GM21526 (cell line): ENCODE results near the gene IGFBP7.
"Not testable (repeated sequence)": the region's sequence is repeated elsewhere in the genome, so short reads cannot be mapped to it uniquely, and the experiment has no call there.

Source experiments
- ATAC-seq: cut with Tn5 transposase; IDR thresholded peaks from one replicate; pipeline ENCODE4 v1.9.1; 2021; ENCODE audit warnings: moderate library complexity; ENCODE audit not compliant: unreplicated experiment, low FRiP score

Gene IGFBP7

DNA sequence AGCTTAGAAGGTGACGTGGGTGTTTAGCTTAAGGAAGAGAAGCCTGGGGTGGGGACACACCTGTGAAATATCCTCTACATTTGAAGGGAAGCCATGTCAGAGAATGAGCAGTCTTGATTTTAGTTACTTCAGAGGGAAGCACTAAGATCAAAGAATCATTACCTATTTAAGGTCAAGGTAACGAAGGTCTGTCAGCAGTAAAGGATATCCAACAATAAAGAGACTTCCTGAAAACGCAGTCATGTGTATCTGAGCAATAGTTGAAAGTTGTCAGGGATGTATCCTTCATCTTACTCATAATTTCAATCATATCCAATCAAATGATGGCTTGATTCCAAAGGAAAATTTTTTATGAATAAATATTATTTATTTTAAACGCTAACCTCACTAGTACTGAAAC lies 33.5 kb downstream of the IGFBP7 start:
- no peak for ATAC-seq

DNA sequence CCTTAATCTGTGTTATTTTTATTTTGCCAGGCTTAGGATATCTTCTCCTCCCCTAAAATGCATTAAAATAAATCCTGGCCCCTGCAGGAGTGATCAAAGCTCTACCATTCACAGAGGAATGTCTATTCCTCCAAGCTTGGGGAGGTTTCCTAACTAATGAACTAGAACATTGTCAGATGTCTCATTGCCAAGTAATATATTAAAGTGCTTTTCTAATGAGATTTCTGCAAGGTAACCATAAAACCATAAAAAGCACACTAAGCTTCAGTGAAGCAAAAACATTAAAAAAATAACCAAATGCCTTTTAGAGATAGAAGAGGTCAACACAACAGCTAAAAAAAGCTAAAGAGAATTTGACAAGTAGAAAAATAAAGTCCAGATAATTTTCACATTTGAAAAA lies 34.8 kb downstream of the IGFBP7 start:
- ATAC-seq = no peak

DNA sequence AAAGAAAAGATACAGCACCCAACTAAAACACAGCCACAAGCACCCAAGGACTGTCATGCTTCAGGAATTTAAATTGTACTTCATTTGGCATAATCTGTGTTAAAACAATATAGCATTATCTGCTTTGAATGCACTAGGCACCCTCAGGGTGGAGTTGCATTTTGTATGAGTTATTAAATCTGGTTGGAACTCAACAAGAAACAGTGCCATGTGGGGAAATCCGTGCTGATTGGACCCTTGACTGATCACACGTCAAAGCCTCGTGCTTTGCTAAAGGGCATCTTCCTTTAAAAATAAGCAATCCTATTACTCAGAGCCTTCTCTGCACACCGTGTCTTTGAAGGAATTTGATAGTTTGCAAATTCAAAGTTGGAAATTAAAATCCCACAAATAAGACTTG lies 35.4 kb downstream of the IGFBP7 start:
- ATAC-seq = no peak

DNA sequence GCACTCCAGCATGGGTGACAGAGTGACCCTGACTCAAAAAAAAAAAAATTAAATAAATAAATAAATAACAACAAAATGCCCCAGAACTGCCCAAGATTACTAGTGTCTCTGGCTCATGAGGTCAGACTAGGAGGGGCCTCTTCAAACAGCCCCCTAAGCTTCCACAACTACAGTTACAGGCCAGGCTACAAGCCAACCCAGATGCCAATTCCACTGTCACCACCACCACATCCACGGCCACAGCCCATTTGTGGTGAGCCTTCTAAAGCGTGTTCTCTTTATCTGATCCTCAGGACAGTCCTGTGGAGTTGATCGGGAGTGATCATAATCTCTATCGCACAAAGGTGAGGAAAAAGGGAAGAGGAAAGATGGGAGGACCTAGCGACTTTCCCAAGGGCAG lies 36.6 kb downstream of the IGFBP7 start:
- ATAC-seq = no peak

DNA sequence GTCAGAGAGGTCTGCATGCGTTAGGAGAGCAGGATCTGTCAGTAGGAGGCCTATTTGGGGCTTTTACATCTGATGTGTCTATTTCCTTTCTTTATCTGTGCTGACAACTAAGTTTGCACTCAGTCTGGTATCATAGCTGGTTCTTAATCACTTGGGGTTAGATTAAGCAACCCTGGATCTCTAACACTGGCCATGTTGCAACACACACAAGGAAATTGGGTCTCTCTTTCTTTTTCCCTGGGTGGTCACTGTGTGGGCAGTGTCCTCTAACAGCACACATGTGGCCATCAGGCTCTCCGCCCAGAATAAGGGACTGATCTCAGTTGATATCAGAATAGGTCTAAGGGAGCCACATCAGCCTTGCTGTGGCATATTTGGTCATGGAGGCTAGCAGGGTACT lies 38.9 kb downstream of the IGFBP7 start:
- no peak for ATAC-seq

DNA sequence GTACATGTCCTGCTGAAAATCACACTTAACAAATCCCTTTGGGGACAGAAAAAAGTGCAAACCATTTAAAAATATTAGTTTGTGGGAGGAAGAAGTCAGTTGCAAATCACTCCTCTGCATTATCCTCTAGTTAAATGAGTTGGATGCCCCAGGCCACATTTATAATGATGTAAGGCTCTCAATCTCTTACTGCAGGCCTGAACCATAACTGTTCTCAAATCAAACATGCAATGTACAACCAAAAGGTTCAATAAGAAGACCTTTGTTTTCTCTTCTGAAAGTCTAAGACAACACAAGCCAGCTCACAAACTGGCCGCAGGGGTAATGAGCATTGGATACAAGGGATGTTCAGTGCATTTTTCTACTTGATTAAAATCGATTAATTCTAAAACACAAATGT lies 39.7 kb downstream of the IGFBP7 start:
- no peak for ATAC-seq

DNA sequence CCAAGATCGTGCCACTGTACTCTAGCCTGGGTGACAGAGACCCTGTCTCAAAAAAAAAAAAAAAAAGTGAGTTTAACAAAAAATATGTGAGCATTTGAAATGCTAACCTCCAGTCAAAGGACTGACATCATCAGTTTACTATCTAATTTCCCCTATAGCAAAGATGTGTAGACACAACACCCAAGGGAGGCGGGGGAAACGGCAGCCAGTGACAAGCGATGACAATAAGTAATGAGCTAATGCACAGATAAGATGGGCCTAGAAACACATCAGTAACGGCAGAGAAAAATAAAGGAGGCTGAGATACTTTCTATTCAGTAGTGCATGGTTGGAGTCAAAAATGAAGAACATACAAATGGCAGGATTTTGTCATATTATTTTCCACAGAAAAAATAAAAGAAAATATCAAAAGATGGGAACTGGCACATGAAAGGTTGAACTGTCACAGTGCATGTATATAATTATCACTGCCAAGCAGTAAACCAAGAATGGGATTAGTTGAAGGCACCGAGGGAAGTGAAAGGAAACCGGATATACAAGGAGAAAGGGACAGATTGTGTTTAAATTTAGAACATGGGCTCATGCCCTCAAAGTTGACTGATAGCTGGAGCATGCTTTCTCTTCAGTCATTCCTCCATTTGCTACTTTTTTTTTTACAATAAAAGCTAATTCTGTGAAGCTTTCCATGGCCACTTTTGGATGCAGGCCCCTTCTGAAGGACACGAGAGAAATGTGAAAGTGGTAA lies 41.8 kb downstream of the IGFBP7 start:
- ATAC-seq = no peak

DNA sequence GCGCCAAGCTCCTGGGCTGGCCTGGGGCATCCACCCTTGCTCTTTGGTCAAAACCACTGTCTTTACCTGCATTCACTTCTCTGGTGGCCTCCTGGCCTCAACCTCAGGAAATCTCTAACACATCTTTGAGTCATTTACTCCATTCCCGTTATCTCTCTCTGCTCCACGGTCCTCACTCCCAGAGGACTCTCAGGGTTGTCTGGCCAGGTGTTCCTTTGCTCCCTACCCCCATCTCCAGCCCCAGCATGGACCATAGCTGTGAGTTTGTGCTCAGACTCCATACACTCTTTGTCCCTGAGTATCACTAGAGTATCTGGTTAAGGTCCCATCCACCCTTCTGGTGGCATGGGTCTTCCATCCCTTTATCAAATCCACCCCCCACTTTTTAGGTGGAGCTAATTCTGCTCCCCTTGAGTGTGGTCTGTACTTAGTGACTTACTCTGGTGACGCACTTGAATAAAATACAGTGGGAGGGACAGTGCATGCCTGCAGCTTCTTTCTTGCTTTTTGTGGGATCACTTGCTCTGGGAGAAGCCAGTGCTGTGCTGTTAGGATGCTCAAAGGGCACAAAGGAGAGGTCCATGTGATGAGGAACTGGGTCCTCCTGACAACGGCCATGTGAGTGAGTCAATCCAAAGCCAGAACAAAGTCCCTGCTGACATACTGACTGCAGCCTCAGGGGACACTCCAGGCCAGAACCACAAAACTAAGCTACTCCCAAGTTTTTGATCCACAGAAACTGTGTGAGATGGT lies 44.3 kb downstream of the IGFBP7 start:
- ATAC-seq = no peak

DNA sequence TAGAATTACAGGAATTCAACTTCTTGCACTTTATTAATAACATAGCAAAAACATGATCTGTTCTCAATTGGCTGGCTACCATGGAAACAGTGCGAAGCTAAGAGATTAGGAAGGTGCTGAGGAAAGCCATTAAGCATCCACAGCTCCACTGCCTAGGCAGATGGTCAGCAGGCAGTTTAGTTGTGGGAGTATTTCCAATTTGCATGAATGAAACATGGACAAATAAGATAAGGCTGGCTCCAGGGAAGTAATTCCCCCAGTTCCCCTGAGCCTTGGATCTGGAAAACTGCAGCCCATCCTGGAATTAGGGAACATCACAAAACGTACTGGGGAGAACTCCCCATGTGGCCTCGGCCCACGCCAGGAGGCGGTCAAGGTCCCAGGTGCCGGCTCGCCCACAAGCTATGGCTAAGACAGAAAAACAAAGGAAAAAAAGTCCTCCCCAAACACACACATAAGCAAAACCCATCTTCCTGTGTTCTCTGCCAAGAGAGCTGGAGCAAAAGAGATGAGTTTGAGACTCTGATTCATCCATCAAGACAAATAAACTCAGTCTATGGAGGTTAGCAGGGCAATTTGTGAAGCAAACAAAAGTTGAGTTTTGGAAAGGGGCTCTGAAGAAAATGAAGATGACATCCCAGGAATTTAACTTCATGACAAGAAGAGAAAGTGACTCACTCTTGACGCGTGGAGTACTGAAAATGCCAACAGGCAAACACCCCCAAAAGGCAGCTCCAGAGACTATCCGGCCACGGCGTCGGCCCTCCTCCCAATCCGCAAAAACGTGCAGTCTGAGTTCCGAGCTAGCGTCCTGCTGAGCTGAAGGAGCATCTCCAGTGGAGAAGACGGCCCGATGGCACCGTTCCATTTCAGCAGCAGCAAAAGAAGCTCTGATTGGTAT lies 45.1 kb downstream of the IGFBP7 start:
- no peak for ATAC-seq

DNA sequence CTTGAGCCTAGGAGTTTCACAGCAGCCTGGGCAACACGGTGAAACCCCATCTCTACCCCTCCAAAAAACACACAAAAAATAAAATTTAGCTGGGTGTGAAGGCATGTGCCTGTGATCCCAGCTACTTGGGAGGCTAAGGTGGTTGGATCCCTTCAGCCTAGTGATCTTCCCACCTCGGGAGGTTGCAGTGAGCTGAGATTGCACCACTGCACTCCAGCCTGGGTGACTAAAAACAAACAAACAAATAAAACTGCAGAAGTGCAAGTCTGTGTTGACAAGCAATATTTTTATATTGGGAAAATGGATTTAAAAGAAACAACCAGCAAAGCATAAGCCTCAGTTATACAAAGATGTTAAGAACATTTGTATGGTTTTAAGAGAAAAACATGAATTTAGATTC lies 46.1 kb downstream of the IGFBP7 start:
- ATAC-seq = no peak

DNA sequence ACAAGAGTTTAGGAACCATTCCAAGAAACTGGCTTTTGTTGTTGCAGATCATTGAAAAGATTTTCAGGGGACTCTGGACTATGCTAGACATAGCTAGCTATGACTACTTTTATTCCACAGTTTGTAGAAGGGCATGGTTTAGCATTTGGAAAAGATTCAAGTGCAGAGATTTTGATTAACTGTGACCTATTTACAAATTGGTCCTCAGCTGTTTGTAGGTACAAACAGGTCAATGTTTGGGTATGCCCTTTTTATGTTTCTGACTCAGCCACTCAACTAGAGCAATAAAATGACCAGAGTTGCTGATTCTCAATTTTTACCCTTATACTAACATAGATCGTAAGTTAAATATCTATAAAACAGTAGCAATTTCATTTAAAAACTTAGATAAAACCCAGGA lies 46.7 kb downstream of the IGFBP7 start:
- ATAC-seq = no peak

DNA sequence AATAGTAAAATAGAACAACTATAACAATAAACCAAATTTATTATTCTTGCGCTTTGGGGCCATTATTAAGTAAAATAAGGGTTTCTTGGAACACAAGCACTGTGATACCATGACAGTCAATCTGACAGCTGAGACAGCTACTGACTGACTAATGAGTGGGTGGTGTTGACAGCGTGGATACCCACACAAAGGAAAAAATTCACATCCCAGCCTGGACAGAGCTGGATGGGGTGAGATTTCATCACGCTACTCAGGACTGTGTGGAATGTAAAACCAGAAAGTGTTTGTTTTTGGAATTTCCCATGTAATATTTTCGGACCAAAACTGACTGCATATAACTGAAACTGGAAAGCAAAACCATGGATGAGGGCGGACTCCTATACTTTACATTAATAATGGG lies 48.8 kb downstream of the IGFBP7 start:
- no peak for ATAC-seq

DNA sequence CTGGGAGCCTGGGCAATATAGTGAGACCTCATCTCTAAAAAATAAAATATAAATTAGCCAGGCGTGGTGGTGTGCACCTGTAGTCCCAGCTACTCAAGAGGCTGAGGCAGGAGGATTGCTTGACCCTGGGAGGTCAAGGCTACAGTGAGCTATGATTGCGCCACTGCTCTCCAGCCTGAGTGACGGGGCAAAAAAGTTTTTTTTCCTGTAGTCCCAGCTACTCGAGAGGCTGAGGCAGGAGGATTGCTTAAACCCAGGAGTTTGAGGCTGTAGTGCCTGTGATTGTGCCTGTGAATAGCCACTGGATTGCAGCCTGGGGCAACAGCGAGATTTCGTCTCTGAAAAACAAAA lies 49.5 kb downstream of the IGFBP7 start:
- not testable (repeated sequence) for ATAC-seq

DNA sequence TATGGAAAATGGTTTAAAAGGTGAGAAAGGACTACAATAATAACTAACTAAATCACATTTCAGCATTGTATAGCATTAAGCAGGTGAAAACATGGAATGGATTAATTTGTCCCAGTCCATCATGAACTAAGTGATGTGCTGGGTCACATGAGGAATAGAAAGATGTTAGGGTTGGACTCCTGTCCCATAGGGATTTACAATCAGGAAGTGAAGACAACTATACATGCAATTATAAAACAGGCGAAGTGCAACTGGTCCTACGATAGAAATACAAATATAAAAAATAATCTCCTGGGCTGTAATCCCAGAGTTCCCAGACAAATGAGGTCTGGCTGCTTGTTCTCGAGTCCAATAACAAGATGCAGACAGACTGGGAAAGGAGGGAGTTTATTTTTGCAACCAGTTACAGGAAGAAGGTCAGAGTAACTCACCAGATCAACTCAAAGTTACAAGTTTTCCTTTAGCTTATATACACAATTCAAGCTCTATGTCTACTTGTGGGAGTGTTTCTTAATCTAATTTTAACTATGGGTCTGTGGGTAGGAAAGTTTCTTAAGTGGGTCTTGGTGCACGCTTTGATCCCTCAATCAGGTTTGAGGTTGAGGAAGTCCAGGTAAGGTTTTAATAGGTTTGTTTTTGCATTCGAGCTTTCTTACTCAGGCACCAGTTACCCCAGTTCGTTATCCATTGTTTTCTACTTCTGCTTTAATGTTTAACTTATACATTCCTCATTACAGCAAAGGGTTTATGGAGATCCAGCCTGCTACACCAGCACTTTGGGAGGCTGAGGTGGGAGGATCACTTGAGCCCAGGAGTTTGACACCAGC lies 50.1 kb downstream of the IGFBP7 start:
- ATAC-seq = no peak

DNA sequence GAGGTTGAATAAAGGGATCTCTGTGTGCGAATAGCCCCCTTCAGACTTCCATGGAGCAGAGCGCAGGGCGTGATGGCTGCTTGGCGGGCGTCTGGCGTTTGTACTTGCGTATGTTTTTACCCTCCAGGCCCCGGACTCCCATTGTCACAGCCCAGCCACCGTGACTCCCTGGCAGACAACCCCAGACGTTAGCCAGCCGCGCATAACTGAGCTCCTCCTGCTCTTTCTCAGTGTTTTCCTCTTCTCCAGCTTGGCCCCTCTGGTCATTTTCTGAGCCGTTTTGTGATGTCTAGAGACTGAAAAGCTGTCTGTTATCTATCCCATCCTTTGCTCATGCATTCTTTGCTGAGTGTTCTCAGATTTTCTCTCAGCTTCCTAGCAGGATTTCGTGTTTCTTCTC lies 54.3 kb downstream of the IGFBP7 start:
- ATAC-seq = no peak

DNA sequence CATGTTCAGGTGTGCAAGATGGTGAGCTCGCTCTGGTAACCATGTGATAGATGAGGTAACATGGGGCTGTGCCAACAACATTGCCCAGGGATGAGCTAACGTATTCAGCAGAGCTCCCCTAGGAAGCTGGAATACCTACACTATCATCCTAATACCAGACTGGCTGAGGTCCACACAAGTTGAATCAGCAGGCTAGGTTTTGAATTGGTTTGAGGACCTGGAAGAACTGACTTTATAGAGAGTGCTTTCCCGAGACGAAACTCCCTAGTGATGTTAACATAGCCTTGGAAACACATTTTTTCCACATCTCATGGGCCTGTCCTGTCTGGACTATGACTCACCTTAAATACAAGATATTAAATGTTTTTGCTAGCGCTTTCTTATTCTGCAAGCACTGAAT lies 56.7 kb downstream of the IGFBP7 start:
- no peak for ATAC-seq

DNA sequence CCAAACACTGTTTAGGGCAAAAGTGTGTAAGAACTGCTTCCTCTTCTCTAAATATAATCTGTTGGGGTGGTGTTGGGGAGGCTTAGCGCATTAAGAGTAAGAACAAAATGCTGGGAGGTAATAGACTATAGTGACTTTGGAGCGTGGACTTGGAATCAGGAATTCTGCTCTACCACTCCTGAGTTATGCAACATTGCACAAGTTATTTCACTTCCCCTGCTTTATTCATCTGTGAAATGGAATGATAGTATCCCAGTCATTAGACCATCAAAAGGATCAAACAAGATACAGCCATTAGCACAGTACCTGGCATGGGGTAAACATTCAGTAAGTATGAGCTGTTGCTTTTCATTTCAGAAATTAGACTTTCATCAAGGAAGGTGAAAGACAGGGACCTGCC lies 58.7 kb downstream of the IGFBP7 start:
- ATAC-seq = no peak

DNA sequence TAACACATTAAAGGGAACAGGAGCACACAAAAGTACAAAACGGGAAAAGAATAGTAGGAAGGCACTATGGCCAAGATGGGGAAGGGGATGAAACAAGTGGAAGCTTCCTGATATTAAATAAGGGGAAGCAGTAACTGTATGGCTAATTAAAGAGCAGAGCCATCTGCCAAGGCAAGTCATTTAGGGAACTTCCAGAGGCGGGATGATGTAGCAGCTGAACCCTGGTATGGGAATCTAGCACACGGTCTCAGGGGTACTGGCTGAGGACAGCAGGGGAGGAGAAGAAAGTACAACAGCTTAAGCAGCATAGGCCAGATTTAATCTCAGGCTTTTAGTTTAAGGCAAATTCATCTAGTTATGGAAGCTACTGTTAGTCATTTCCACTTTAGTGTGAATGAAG lies 59.1 kb downstream of the IGFBP7 start:
- no peak for ATAC-seq

DNA sequence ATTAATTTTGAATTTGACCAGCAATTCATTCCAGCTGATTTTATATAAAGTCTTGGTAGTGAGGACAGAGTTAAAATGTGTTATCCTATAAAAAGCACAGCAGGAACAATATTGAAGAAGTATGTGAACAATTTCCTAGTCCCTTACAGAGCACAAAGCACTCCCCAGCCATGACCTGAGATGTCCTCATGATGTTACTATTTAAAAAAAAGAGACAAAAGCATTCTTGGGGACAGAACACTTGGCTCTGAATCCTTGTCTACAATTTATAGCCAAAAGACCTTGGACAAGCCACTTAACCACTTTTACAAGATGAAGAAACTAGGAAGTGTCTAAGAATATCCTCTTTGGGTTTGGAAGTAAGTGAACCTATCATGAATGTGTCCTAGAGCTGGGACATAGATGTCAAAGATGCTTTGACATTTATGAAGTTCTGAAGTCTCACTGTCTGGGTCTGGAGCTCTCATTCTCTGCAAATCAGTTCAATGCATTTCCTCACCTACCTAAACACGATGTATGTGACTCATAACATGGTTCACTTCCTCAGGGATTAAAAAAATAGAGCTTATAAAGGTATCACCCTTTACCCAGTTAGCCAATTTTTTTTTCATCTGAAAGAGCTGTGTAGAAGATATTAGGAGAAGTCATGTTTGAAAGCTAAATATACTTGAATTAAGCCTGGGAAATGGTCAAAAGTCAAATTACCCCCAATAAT lies 61.4 kb downstream of the IGFBP7 start:
- no peak for ATAC-seq

DNA sequence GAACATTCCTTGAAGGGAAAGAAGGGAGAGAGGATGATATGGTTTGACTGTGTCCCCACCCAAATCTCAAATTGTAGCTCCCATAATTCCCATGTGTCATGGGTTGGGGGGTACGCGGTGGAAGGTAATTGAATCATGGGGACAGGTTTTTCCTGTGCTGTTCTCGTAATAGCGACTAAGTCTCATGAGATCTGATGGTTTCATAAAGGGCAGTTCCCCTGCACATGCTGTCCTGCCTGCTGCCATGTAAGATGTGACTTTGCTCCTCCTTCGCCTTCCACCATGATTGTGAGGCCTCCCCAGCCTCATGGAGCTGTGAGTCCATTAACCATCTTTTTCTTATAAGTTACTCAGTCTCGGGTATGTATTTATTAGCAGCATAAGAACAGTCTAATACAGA lies 63.1 kb downstream of the IGFBP7 start:
- ATAC-seq = not testable (repeated sequence)
